ENCODE measurements around the gene GPALPP1. TPM values are rescaled to one million over a fixed set of nuclear protein-coding genes. Genes with fewer than 3 reads are reported as not detected.

The GPALPP1 gene
- total RNA-seq, 4 donors from 2014 or later, result 17.1 to 27.3 (median 21.7) TPM

GRCh38 chr13:45068036-45069001, 79.0 kb downstream of the GPALPP1 start:
- TF ChIP-seq CTCF (IDR thresholded peaks at IDR 0.05; ENCODE audit: low read depth), result no peak

GRCh38 chr13:45073809-45074208, 84.5 kb downstream of the GPALPP1 start:
- no peak for TF ChIP-seq CTCF (IDR thresholded peaks at IDR 0.05; ENCODE audit: low read depth)

- TF ChIP-seq CTCF (IDR thresholded peaks at IDR 0.05; ENCODE audit: low read depth), result no peak
Observed at GRCh38 chr13:45074721-45075120, 85.4 kb downstream of the GPALPP1 start.

DNA sequence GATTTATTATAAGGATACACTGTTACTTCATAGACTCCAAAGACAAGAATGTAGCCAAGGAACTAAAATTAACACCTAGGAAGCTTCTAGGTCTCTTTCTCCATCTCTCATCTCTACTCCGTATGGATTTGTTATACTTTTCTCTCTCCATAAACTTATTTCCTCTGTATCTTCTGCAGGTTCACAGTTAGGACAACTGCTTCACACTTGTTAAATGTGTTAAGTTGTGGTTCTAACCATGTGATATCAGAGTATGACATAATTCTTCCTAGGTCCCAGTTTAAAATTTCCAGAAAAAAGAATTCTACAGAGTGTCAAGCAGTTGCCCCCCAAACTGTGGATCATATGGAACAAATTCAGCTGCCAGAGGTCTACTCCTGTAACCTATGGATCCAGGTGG, 88.7 kb downstream of the GPALPP1 start:
- no peak for TF ChIP-seq CTCF (IDR thresholded peaks at IDR 0.05; ENCODE audit: low read depth)

Small RNAs within 50 kb of the gene (small RNA-seq; reads per million reads assigned to genes)
- 0.61 reads per million for gene RN7SL49P

Other genes starting within 250 kb of the GPALPP1 start
- 1 to 10 TPM; 2.0 to 3.8 (median 3.0) TPM for gene NUFIP1, start 67 bp upstream of the GPALPP1 start, total RNA-seq
- gene GTF2F2, start 131.0 kb downstream of the GPALPP1 start, total RNA-seq, result 10 to 100 TPM in 3 of 4 donors, 1 to 10 TPM in 1; 9.0 to 21.5 (median 15.2) TPM
- gene KCTD4, start 211.5 kb downstream of the GPALPP1 start, total RNA-seq, result not detected

All from subcutaneous adipose tissue (tissue), 4 donors.